ENCODE results near the gene IL27RA. TPM values are rescaled to one million over a fixed set of nuclear protein-coding genes. Genes with fewer than 3 reads are reported as not detected.

IL27RA gene
- polyA plus RNA-seq, 1 donor from 2014 or later = 1.0 TPM

GRCh38 chr19:14097532-14098151 lies 66.1 kb downstream of the IL27RA start:
- no peak overlapping the region for H3K27ac ChIP-seq (ENCODE audit: low read length)
- H3K4me3 ChIP-seq (ENCODE audit: low read length) = no peak overlapping the region
- H2AFZ ChIP-seq (ENCODE audit: low read depth, low read length) = no peak overlapping the region
- peaks cover 12% of the 10 kb centered on the region for H3K36me3 ChIP-seq (ENCODE audit: insufficient read depth, low read length)
- TF ChIP-seq POLR2AphosphoS5 (IDR thresholded peaks at IDR 0.05) (no peak), EP300 (conservative IDR thresholded peaks at IDR 0.05; ENCODE audit: poor library complexity, severe bottlenecking) (no peak), TAF1 (IDR thresholded peaks at IDR 0.05; ENCODE audit: low read depth) (no peak), EZH2 (IDR thresholded peaks at IDR 0.05; ENCODE audit: borderline replicate concordance, insufficient read depth, low read length, poor library complexity, severe bottlenecking) (no peak), RAD21 (conservative IDR thresholded peaks at IDR 0.05) (no peak), MXI1 (conservative IDR thresholded peaks at IDR 0.05; ENCODE audit: poor library complexity, severe bottlenecking) (no peak), SMC3 (conservative IDR thresholded peaks at IDR 0.05; ENCODE audit: poor library complexity) (no peak)
- TF ChIP-seq, protein P1, sequence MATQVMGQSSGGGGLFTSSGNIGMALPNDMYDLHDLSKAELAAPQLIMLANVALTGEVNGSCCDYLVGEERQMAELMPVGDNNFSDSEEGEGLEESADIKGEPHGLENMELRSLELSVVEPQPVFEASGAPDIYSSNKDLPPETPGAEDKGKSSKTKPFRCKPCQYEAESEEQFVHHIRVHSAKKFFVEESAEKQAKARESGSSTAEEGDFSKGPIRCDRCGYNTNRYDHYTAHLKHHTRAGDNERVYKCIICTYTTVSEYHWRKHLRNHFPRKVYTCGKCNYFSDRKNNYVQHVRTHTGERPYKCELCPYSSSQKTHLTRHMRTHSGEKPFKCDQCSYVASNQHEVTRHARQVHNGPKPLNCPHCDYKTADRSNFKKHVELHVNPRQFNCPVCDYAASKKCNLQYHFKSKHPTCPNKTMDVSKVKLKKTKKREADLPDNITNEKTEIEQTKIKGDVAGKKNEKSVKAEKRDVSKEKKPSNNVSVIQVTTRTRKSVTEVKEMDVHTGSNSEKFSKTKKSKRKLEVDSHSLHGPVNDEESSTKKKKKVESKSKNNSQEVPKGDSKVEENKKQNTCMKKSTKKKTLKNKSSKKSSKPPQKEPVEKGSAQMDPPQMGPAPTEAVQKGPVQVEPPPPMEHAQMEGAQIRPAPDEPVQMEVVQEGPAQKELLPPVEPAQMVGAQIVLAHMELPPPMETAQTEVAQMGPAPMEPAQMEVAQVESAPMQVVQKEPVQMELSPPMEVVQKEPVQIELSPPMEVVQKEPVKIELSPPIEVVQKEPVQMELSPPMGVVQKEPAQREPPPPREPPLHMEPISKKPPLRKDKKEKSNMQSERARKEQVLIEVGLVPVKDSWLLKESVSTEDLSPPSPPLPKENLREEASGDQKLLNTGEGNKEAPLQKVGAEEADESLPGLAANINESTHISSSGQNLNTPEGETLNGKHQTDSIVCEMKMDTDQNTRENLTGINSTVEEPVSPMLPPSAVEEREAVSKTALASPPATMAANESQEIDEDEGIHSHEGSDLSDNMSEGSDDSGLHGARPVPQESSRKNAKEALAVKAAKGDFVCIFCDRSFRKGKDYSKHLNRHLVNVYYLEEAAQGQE (IDR thresholded peaks at IDR 0.05; ENCODE audit: borderline replicate concordance) = no peak
- TF ChIP-seq, protein P2, sequence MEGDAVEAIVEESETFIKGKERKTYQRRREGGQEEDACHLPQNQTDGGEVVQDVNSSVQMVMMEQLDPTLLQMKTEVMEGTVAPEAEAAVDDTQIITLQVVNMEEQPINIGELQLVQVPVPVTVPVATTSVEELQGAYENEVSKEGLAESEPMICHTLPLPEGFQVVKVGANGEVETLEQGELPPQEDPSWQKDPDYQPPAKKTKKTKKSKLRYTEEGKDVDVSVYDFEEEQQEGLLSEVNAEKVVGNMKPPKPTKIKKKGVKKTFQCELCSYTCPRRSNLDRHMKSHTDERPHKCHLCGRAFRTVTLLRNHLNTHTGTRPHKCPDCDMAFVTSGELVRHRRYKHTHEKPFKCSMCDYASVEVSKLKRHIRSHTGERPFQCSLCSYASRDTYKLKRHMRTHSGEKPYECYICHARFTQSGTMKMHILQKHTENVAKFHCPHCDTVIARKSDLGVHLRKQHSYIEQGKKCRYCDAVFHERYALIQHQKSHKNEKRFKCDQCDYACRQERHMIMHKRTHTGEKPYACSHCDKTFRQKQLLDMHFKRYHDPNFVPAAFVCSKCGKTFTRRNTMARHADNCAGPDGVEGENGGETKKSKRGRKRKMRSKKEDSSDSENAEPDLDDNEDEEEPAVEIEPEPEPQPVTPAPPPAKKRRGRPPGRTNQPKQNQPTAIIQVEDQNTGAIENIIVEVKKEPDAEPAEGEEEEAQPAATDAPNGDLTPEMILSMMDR (IDR thresholded peaks at IDR 0.05; ENCODE audit: poor library complexity, severe bottlenecking) = no peak
- H3K79me2 ChIP-seq (replicated peaks; ENCODE audit: insufficient read depth, low read length) = no peaks in the 10 kb centered on the region
- no peaks in the 10 kb centered on the region for H3K27me3 ChIP-seq (ENCODE audit: insufficient read depth, low read depth, low read length)
- no peak overlapping the region for H3K9ac ChIP-seq (ENCODE audit: low read length)
- H4K20me1 ChIP-seq (ENCODE audit: insufficient read depth) = no peaks in the 10 kb centered on the region
- H3K9me2 ChIP-seq (ENCODE audit: insufficient read depth, low read length) = no peaks in the 10 kb centered on the region
- H3K4me2 ChIP-seq (ENCODE audit: low read length) = no peak overlapping the region
- no peaks in the 10 kb centered on the region for H3F3A ChIP-seq (ENCODE audit: insufficient read depth, low read length, poor library complexity, severe bottlenecking)
- H3K9me3 ChIP-seq (ENCODE audit: low read length) = peaks cover 3% of the 10 kb centered on the region

DNA sequence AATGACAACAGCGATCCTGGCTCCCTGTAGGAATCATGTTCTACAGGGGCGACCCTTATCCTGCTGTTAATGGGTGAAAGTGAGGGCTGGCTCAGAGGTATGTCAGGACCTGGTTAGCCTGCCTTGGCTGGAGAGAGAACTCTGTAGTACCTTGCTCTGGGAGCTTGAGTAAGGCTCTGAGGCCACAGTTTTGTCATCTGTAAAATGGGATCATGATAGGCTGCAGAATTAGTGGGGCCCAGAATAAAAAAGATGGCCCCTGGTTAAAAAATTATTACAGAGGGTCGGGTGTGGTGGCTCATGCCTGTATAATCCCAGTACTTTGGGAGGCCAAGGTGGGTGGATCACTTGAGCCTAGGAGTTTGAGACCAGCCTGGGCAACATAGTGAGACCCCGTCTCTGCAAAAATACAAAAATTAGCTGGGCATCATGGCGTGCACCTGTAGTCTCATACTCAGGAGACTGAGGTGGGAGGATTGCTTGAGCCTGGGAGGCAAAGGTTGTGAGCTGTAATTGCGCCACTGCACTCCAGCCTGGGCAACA lies 69.5 kb downstream of the IL27RA start:
- TF ChIP-seq SMC3 (conservative IDR thresholded peaks at IDR 0.05; ENCODE audit: poor library complexity) = no peak
- TF ChIP-seq MXI1 (conservative IDR thresholded peaks at IDR 0.05; ENCODE audit: poor library complexity, severe bottlenecking) = no peak
- no peak for TF ChIP-seq TAF1 (IDR thresholded peaks at IDR 0.05; ENCODE audit: low read depth)
- TF ChIP-seq EZH2 (IDR thresholded peaks at IDR 0.05; ENCODE audit: borderline replicate concordance, insufficient read depth, low read length, poor library complexity, severe bottlenecking) = no peak
- no peak for TF ChIP-seq POLR2AphosphoS5 (IDR thresholded peaks at IDR 0.05)
- TF ChIP-seq, protein P1 (IDR thresholded peaks at IDR 0.05; ENCODE audit: borderline replicate concordance) = no peak

More for the DNA sequence above, 69.5 kb downstream of the IL27RA start:
- H4K20me1 ChIP-seq (ENCODE audit: insufficient read depth) = no peaks in the 10 kb centered on the region
- H3K4me3 ChIP-seq (ENCODE audit: low read length) = no peak overlapping the region
- H2AFZ ChIP-seq (ENCODE audit: low read depth, low read length) = no peak overlapping the region
- H3K36me3 ChIP-seq (ENCODE audit: insufficient read depth, low read length) = peaks cover 6% of the 10 kb centered on the region
- no peaks in the 10 kb centered on the region for H3K9me3 ChIP-seq (ENCODE audit: low read length)
- H3K79me2 ChIP-seq (replicated peaks; ENCODE audit: insufficient read depth, low read length) = no peaks in the 10 kb centered on the region
- H3F3A ChIP-seq (ENCODE audit: insufficient read depth, low read length, poor library complexity, severe bottlenecking) = no peaks in the 10 kb centered on the region
- no peaks in the 10 kb centered on the region for H3K9me2 ChIP-seq (ENCODE audit: insufficient read depth, low read length)
- H3K4me2 ChIP-seq (ENCODE audit: low read length) = no peak overlapping the region
- H3K27ac ChIP-seq (ENCODE audit: low read length) = no peak overlapping the region
- no peak overlapping the region for H3K9ac ChIP-seq (ENCODE audit: low read length)
- H3K27me3 ChIP-seq (ENCODE audit: insufficient read depth, low read depth, low read length) = no peaks in the 10 kb centered on the region
